Measurements from ENCODE around the gene SYCE1. TPM values are rescaled to one million over a fixed set of nuclear protein-coding genes. Genes with fewer than 3 reads are reported as not detected.

SYCE1 gene
- total RNA-seq, 2 donors from 2014 or later = not detected

- no peak overlapping the region for H3K9ac ChIP-seq (ENCODE audit: low read depth in 2 of 2, low read length in 2 of 2)
- no peaks in the 10 kb centered on the region for H3K36me3 ChIP-seq
- TF ChIP-seq CTCF (IDR thresholded peaks at IDR 0.05) = no peak
Observed at GRCh38 chr10:133511408-133511807, 54.0 kb downstream of the SYCE1 start.

GRCh38 chr10:133509700-133510099 is 55.7 kb downstream of the SYCE1 start:
- Histone ChIP-seq H3K9me3 (no peaks in the 10 kb centered on the region), H3K27me3 (no peaks in the 10 kb centered on the region), H3K4me1 (no peaks in the 10 kb centered on the region), H3K9ac (ENCODE audit: low read depth in 2 of 2, low read length in 2 of 2) (no peak overlapping the region), H3K4me3 (no peak overlapping the region), H3K36me3 (no peaks in the 10 kb centered on the region), H3K27ac (no peak overlapping the region)
- intact Hi-C loops (cut with DNase I) = no loop called here
- TF ChIP-seq CTCF (IDR thresholded peaks at IDR 0.05) = no peak
- no peak for DNase-seq

More at GRCh38 chr10:133511408-133511807, 54.0 kb downstream of the SYCE1 start:
- Histone ChIP-seq H3K9me3 (no peaks in the 10 kb centered on the region), H3K27me3 (no peaks in the 10 kb centered on the region), H3K4me1 (no peaks in the 10 kb centered on the region), H3K27ac (no peak overlapping the region), H3K4me3 (no peak overlapping the region)
- intact Hi-C loops (cut with DNase I) = no loop called here
- no peak for DNase-seq

Other genes with a start within 250 kb of the SYCE1 start
- 1 to 10 TPM in 1 of 2 donors, not detected in 1; 1.6 TPM for gene CALY, start 228.7 kb downstream of the SYCE1 start, total RNA-seq
- gene PRAP1, start 218.2 kb downstream of the SYCE1 start, total RNA-seq = 10 to 100 TPM; 15.0 to 99.3 TPM
- 10 to 100 TPM; 16.9 to 23.3 TPM for gene FUOM, start 207.6 kb downstream of the SYCE1 start, total RNA-seq
- gene ECHS1, start 192.2 kb downstream of the SYCE1 start, total RNA-seq = 100 to 1,000 TPM; 188 to 214 TPM
- 1 to 10 TPM; 3.5 to 5.8 TPM for gene PAOX, start 186.3 kb downstream of the SYCE1 start, total RNA-seq
- gene MTG1, start 171.4 kb downstream of the SYCE1 start, total RNA-seq = 10 to 100 TPM; 31.2 to 59.5 TPM
- gene SPRN, start 141.0 kb downstream of the SYCE1 start, total RNA-seq = not detected
- 1 to 10 TPM; 1.3 to 1.6 TPM for gene SCART1, start 111.6 kb downstream of the SYCE1 start, total RNA-seq
- 1 to 10 TPM in 1 of 2 donors, under 1 TPM in 1; 0.90 to 3.5 TPM for gene CYP2E1, start 38.2 kb downstream of the SYCE1 start, total RNA-seq
- gene FRG2B, start 61.2 kb upstream of the SYCE1 start, total RNA-seq = not detected